NB4 (cell line): ENCODE data around the gene UNC119.
A peak's percentile ranks its signal among the peaks of the same experiment; 100 is the strongest.

Experiments used
- DNase-seq: peaks from one replicate; pipeline ENCODE4 v3.0.0; 2010; ENCODE audit warnings: low read depth
- H3K4me3 ChIP-seq: one replicate; pipeline ENCODE4 v1.5.1; 2011; ENCODE audit warnings: mild to moderate bottlenecking, low read depth, low read length, moderate library complexity
- MYC ChIP-seq: IDR thresholded peaks from 2 replicates; pipeline ENCODE4 v1.6.1; 2011; ENCODE audit warnings: low read depth, low read length
- POLR2A ChIP-seq: IDR thresholded peaks from 2 replicates; pipeline ENCODE4 v1.6.1; 2011; ENCODE audit warnings: mild to moderate bottlenecking; ENCODE audit not compliant: insufficient read length; ENCODE audit errors: extremely low read depth
- TF ChIP-seq, protein P1 (sequence below): IDR thresholded peaks from one replicate; pipeline ENCODE4 v1.5.1; 2012; ENCODE audit warnings: low read depth, low read length
- TF ChIP-seq, protein P2 (sequence below): IDR thresholded peaks from 2 replicates; pipeline ENCODE4 v1.6.1; 2011; ENCODE audit warnings: low read depth, low read length

The UNC119 gene

DNA sequence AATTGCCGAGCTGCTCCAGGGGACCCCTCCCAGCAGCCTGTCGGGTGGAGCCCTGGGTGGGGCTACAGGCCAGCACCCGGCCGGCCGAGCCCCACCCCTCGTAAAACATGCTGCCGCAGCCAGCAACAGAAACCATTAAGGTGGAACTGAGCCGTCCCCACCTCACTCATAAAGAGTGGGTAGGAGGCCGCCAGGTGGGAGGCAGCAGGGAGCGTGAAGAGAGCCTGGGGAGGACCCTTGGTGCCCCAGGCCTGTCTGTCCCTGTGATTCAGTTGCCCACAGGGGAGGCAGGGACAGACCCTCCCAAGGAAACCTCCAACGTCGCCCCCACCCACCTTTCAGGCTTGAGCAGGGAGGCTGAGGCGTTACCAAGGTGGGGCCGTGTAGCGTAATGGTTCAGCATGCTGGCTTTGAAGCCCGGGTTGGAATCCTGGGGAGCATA, 37.8 kb downstream of the UNC119 start:
- DNase-seq = no peak
- TF ChIP-seq, protein P1, sequence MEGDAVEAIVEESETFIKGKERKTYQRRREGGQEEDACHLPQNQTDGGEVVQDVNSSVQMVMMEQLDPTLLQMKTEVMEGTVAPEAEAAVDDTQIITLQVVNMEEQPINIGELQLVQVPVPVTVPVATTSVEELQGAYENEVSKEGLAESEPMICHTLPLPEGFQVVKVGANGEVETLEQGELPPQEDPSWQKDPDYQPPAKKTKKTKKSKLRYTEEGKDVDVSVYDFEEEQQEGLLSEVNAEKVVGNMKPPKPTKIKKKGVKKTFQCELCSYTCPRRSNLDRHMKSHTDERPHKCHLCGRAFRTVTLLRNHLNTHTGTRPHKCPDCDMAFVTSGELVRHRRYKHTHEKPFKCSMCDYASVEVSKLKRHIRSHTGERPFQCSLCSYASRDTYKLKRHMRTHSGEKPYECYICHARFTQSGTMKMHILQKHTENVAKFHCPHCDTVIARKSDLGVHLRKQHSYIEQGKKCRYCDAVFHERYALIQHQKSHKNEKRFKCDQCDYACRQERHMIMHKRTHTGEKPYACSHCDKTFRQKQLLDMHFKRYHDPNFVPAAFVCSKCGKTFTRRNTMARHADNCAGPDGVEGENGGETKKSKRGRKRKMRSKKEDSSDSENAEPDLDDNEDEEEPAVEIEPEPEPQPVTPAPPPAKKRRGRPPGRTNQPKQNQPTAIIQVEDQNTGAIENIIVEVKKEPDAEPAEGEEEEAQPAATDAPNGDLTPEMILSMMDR = no peak
- TF ChIP-seq POLR2A = no peak
- TF ChIP-seq, protein P2, sequence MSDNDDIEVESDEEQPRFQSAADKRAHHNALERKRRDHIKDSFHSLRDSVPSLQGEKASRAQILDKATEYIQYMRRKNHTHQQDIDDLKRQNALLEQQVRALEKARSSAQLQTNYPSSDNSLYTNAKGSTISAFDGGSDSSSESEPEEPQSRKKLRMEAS = no peak
- no peak for TF ChIP-seq MYC
- no peak overlapping the region for H3K4me3 ChIP-seq

DNA sequence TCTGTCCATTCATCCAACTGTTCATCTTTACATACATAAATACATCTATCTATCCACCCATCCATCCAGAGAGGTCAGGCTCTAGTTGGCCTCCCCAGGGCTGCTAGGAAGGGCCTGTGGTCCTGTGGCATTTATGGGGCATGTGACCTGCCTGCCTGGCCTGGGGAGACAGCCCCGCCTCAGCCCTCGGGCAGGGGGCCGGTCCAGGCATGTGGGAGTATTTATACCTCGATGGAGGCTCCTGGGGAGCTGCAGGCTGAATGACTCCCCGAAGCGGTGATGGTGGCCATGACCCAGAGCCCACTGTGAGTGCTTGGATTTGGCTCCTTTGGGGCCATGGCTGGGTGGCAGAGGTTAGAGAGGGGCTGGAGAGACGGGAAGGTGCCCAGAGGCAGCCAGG, 38.9 kb downstream of the UNC119 start:
- no peak overlapping the region for H3K4me3 ChIP-seq
- no peak for DNase-seq
- TF ChIP-seq, protein P2 = no peak
- TF ChIP-seq, protein P1 = no peak
- TF ChIP-seq POLR2A (no peak), MYC (no peak)

DNA sequence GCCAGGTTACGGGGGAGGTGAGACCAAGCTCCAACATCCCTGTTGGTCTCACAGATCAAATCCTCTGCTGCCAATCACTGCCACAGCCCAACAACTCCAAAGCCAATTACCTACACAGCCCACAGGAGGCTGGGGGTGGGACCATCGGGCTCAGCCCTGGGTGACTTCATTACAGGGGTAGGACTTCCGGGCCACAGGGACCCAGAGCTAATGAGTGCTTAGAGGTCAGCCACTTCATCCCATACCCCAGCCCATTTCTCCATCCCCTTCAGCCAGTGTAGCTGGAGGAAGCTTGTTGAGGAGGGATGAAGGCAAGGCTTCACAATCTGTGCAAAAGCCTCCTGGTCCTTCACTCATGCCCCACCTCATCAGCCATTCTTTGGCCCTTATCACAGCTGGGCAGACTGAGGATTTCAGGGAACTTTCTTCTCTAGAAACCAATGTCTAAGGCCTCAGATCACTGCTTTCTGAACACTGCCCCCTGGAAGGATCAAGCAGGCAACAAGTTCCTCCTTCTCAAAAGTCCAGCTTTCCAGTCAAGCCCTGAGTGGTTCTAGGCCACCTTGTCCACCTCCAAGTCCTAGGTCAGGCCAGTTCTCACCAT, 40.5 kb downstream of the UNC119 start:
- no peak overlapping the region for H3K4me3 ChIP-seq
- no peak for DNase-seq
- TF ChIP-seq, protein P2 = no peak
- TF ChIP-seq, protein P1 = no peak
- TF ChIP-seq POLR2A = no peak
- TF ChIP-seq MYC = no peak

DNA sequence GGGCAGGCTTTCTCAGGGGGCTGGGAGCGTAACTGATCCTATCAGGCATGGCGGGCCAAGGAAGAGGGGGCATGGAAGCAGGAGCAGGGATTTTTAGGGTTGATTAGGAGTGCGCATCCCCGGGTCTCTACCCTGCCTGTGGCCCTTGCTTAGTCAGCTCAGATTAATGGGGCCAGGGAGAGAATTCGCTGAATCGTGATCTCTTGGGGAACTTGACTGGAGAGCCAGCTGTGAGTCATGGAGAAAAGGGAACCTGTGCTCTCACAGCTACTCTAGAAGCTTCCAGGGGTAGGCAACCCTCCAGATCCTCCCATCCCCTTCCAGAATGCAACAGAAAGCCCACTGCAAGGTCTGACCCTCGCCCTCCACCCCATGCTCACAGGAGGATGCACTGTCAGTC, 42.6 kb downstream of the UNC119 start:
- TF ChIP-seq, protein P2 = no peak
- TF ChIP-seq, protein P1 = no peak
- TF ChIP-seq POLR2A (no peak), MYC (no peak)
- H3K4me3 ChIP-seq = no peak overlapping the region
- peak; percentile 45 for DNase-seq

DNA sequence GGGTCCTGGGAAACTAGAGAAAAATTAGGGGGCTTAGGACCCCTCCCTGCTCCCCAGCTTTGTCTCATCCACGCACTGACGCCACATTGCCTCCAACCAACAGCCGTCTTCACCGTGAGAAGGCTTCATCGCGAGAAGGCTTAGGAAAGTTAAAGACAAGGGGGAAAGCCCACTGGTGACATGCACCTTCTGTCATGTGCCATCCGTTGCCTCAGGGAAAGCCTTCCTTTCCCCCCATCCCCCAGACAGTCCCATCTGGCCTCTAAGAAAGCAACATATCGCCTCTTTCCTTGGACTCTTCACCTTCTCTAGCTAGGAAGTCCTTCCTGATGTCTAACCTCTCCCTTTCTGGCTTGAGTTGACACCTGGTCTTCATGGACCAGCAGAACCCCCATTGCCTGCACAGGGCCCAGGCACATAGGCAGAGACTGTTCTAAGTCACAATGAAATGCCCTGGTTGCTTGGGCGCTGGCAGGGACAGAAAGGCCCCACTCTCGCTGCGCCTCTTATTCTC, 44.2 kb downstream of the UNC119 start:
- DNase-seq = no peak
- TF ChIP-seq, protein P2 = no peak
- TF ChIP-seq, protein P1 = no peak
- TF ChIP-seq POLR2A (no peak), MYC (no peak)
- H3K4me3 ChIP-seq = no peak overlapping the region
